Progenitor cell of endocrine pancreas (in vitro differentiated cells): Measurements from ENCODE around the gene PNMA8C. TPM values are rescaled to one million over a fixed set of nuclear protein-coding genes. Genes with fewer than 3 reads are reported as not detected.

Experiments
- DNase-seq: peaks from one replicate; pipeline ENCODE4 v3.0.0; 2021; ENCODE audit warnings: low spot score; ENCODE audit not compliant: unreplicated experiment
- H3K27ac Mint-ChIP-seq: 2 replicates; pipeline ENCODE4 v1.8.0; 2021; ENCODE audit warnings: mild to moderate bottlenecking, moderate library complexity, mixed read lengths
- H3K27me3 Mint-ChIP-seq: 2 replicates; pipeline ENCODE4 v1.8.0; 2021; ENCODE audit warnings: mixed read lengths
- H3K36me3 Mint-ChIP-seq: 2 replicates; pipeline ENCODE4 v1.8.0; 2022; ENCODE audit warnings: mixed read lengths; ENCODE audit not compliant: insufficient read depth
- H3K4me1 Mint-ChIP-seq: 2 replicates; pipeline ENCODE4 v1.8.0; 2021; ENCODE audit warnings: low read depth, mixed read lengths
- H3K4me3 Mint-ChIP-seq: 2 replicates; pipeline ENCODE4 v1.8.0; 2021; ENCODE audit warnings: low read depth, mild to moderate bottlenecking, moderate library complexity, mixed read lengths
- H3K9me3 Mint-ChIP-seq: 2 replicates; pipeline ENCODE4 v1.8.0; 2021; ENCODE audit warnings: low read depth, mixed read lengths
- total RNA-seq: library from RNA; stranded (reverse); gene quantifications from 2 replicates; pipeline ENCODE4 v1.2.1, GENCODE V29; 2021
- TF ChIP-seq, protein P1 (sequence below): fragments of 200-600 bp; sonication (generic); IDR thresholded peaks from one replicate; pipeline ENCODE4 v1.5.0; 2021; ENCODE audit warnings: antibody characterized with exemption, mild to moderate bottlenecking; ENCODE audit not compliant: unreplicated experiment

PNMA8C gene
- total RNA-seq, 1 donor from 2014 or later = 0.19 TPM

DNA sequence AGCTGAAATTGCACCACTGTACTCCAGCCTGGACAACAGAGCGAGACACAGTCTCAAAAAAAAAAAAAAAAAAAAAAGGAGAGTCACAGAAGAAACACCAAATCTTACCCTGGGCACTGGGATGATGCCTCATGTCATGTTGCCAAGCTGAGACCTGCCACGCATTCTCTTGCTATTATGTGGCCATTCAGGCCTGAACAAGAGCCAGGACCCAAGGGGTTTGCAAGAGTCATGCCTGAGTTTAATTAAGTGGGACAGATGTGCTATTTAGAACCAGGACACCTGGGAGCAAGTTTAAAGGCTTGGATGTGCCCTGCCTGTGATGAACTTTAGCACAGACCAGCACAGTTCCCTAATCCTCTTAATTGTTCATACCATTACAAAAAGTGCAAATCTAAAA lies 32.8 kb upstream of the PNMA8C start:
- TF ChIP-seq, protein P1, sequence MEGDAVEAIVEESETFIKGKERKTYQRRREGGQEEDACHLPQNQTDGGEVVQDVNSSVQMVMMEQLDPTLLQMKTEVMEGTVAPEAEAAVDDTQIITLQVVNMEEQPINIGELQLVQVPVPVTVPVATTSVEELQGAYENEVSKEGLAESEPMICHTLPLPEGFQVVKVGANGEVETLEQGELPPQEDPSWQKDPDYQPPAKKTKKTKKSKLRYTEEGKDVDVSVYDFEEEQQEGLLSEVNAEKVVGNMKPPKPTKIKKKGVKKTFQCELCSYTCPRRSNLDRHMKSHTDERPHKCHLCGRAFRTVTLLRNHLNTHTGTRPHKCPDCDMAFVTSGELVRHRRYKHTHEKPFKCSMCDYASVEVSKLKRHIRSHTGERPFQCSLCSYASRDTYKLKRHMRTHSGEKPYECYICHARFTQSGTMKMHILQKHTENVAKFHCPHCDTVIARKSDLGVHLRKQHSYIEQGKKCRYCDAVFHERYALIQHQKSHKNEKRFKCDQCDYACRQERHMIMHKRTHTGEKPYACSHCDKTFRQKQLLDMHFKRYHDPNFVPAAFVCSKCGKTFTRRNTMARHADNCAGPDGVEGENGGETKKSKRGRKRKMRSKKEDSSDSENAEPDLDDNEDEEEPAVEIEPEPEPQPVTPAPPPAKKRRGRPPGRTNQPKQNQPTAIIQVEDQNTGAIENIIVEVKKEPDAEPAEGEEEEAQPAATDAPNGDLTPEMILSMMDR = no peak
- Mint-ChIP-seq H3K27me3 (no peaks in the 10 kb centered on the region), H3K9me3 (no peaks in the 10 kb centered on the region), H3K36me3 (peaks cover 5% of the 10 kb centered on the region), H3K27ac (no peak overlapping the region), H3K4me3 (no peak overlapping the region), H3K4me1 (no peaks in the 10 kb centered on the region)
- no peak for DNase-seq

DNA sequence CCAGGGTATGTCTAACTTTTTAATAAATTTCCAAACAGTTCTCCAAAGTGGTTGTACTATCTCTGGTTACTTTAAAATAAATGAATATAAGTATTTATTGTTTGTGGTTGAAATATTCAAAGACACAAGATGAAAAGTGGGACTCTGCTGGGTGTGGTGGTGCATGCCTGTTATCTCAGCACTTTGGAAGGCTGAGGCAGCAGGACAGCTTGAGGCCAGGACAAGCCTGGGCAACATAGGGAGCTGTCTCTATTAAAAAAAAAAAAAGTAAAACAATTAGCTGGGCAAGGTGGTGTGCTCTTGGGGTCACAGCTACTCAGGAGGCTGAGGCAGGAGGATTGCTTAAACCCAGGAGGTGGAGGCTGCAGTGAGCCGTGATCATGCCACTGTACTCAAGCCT lies 32.2 kb upstream of the PNMA8C start:
- no peak overlapping the region for H3K27ac Mint-ChIP-seq
- no peaks in the 10 kb centered on the region for H3K9me3 Mint-ChIP-seq
- peaks cover 3% of the 10 kb centered on the region for H3K36me3 Mint-ChIP-seq
- TF ChIP-seq, protein P1 = no peak
- DNase-seq = no peak
- H3K27me3 Mint-ChIP-seq = no peaks in the 10 kb centered on the region
- H3K4me1 Mint-ChIP-seq = no peaks in the 10 kb centered on the region
- no peak overlapping the region for H3K4me3 Mint-ChIP-seq

DNA sequence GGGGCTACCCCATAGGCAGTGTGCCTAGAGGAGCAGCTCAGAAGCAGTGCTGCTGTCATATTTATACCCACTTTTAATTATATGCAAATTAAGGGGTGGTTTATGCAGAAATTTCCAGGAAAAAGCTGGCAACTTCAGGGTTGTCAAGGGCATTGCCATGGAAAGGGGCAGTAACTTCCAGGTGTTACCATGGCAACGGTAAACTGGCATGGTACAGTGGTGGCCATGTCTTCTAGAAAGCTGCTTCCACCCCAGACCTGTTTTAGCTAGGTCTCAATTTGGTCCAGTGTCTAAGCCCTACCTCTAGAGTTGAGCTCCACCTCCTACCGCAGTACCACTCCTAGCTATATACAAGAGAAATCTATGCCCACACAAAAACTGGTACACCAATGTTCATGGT lies 31.3 kb upstream of the PNMA8C start:
- TF ChIP-seq, protein P1 = no peak
- Mint-ChIP-seq H3K4me1 (no peaks in the 10 kb centered on the region), H3K27me3 (no peaks in the 10 kb centered on the region), H3K4me3 (no peak overlapping the region), H3K36me3 (peaks cover 3% of the 10 kb centered on the region), H3K9me3 (no peaks in the 10 kb centered on the region), H3K27ac (no peak overlapping the region)
- no peak for DNase-seq

DNA sequence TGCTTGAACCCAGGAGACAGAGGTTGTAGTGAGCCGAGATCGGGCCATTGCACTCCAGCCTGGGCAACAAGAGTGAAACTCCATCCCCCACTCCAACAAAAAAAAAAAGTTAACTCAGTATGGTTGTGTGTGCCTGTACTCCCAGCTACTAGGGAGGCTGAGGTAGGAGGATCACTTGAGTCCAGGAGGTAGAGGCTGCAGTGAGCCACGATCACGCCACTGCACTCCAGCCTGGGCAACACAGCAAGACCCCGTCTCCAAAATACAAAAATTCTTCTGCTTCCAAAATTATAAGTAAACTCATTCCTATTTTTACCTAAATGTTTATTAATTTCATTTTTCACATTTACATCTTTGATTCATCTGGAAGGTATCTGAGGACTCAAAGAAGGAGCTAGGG lies 28.2 kb upstream of the PNMA8C start:
- Mint-ChIP-seq H3K9me3 (no peaks in the 10 kb centered on the region), H3K36me3 (no peaks in the 10 kb centered on the region), H3K27ac (no peak overlapping the region), H3K4me1 (no peaks in the 10 kb centered on the region), H3K27me3 (no peaks in the 10 kb centered on the region), H3K4me3 (no peak overlapping the region)
- TF ChIP-seq, protein P1 = no peak
- no peak for DNase-seq

DNA sequence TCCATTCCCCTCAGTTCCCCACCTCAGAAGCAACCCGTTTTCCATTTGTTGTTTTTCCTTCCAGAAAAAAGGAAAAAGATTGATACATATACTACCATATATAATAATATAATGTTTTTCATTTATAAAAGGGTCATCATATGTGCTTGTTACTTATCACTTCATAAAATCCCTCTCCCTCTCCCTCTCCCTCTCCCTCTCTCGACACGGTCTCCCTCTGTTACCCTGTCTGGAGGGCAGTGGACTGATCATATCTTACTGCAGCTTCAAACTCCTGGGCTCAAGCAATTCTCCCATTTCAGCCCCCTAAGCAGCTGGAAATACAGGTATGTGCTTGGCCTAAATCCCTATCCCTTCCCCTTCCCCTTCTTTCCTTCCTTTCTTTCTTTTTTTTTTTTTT lies 25.5 kb upstream of the PNMA8C start:
- no peaks in the 10 kb centered on the region for H3K4me1 Mint-ChIP-seq
- H3K4me3 Mint-ChIP-seq = no peak overlapping the region
- H3K27ac Mint-ChIP-seq = no peak overlapping the region
- H3K9me3 Mint-ChIP-seq = peaks cover 7% of the 10 kb centered on the region
- DNase-seq = no peak
- H3K36me3 Mint-ChIP-seq = no peaks in the 10 kb centered on the region
- no peaks in the 10 kb centered on the region for H3K27me3 Mint-ChIP-seq
- TF ChIP-seq, protein P1 = no peak
